NCI-H146 treated with DMSO at 0.1 percent for 48 hours (cell line): Measurements from ENCODE around the gene C15orf62.

Experiments used
- DNase-seq: peaks from one replicate; lab custom pipeline; 2025; ENCODE audit not compliant: unreplicated experiment; lab: John Stamatoyannopoulos, UW

C15orf62 gene

DNA sequence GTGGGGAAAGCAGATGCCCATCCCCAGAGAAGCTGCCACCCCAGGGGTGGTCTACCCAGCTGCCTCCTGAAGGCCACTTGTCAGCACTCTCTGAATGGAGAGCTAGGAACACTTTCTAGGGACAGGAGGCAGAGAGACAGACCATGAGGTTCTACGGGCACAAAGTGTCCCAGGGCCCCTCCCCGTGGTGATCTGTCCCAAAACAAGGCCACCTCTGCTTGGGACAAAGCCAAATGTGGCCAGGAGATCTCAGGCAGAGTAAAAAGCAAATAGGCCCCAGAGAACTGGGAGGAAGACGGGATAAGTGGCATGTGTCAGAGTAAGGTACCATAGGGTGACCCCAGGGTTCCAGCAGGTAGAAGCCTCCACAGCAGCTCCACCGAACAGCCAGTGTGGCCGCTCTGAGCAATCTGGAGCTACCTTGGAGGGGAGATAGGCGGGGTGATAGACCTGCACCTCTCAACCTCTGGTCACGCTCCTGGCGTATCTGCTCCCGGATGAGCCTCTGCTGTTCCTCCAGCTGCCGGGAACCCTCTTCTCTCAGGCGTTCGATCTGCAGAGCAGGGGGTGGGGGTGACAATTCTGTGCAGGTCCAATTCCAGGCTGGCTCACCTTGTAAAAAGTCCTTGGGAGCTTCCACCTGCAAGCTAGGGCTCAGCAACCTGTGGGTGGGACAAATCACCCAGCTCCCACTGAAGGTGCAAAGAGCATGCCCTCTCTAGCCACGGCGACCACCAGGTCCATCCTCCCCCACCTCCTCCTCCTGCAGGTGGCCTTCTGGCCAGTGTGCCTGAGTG lies 6.2 kb downstream of the C15orf62 start:
- DNase-seq = no peak

- DNase-seq = no peak
Observed at GRCh38 chr15:40776537-40777141, 6.9 kb downstream of the C15orf62 start.

DNA sequence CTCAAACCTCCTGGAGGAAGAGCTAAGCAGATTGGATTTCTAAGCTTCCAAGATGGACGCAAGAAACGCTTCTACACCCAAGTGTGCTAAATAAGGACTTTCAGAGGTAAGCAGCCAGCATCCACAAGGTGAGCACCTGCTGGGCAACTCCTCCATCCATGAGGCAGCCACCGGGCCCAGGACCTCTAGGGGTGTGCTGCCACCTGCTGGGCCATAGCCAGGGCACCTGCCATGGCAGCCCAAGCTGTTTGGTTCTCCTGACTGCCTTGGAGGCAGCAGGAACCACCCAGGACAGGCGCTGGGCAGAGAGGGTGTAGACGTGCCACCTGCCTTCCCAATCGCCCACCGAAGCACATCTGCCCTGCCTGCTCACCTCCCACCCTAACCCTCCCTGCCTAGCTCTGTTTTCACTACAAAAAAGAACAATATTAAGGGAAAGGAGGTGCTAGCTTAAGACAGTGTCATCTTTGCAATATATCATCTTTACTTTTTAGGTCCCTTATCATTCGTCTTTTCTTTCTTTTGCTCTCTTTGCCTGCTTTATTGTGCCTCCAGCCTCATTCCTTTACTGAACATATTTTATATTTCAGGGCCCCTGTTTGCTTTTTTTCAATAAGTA lies 12.9 kb downstream of the C15orf62 start:
- peak; percentile 34 for DNase-seq

DNA sequence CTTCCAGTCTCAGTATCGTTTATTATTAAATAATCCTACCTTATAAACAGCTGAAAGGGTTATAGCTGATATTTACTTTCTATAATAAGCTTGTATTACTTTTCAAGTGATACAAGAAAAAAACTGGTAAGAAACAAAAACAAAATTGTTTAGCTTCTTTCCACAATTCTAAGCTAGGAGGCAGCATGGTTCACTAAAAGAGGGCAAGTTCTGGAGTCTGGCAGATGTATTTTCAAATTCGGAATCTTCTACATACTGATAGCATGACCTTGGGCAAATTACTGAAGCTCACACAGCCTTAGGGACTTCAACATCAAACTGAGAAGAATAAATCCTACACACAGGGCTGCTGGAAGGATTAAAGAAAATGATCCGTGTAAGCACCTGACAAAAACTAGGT lies 15.4 kb downstream of the C15orf62 start:
- no peak for DNase-seq

GRCh38 chr15:40785814-40786213 lies 16.0 kb downstream of the C15orf62 start:
- DNase-seq = no peak

- DNase-seq = peak; percentile 67
Observed at GRCh38 chr15:40787344-40787841, 17.6 kb downstream of the C15orf62 start.

DNA sequence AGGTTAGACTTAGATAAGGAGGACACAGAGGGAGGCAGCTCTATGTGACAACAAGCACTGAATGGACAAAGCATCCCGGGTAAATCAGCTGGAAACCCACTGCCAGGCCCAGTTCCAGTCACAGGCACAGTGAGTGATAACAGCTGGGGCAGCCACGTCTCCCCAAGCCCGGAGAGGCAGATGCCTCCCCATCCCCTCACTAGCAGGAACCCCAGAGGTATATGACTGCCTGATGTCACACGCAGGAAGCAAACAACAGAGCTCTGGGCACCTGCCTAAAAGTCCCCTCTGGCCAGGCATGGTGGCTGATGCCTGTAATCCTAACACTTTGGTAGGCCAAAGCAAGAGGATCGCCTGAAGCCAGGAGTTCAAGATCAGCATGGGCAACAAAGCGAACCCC lies 18.2 kb downstream of the C15orf62 start:
- DNase-seq = no peak

DNA sequence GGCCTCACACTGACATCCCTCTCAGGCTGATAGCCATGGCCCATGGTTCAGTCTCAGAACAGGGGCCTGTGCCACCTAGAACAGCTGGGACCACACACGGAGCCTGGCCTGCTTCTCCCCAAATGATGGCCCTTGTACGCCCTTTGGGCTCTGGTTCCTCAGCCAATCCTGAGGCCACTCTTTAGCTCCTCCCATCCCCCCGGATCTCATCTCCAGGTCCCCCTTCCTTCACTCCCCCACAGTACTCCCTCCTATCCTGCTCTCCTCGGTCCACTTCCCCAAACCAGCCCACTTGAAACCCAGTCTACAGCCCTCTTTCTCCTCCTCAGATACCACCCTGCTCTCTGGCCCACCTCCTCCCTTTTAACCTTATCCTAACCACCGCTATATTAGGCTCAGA lies 19.3 kb downstream of the C15orf62 start:
- DNase-seq = no peak

DNA sequence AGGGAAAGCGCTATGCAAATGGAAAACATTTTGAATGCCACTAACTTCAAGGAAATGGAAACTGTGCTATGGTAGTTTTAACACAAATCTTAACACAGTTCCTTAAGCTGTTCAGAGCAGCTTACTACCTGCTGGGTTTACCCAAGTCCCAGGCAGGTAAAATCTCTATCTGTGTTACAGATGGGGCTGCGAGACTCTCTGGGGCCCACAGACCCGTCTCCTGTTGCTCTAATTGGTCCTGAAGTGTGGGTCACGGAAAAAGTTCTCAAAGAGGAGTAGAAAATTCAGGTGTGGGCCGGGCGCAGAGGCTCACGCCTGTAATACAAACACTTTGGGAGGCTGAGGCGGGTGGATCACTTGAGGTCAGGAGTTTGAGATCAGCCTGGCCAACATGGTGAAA lies 20.2 kb downstream of the C15orf62 start:
- no peak for DNase-seq

DNA sequence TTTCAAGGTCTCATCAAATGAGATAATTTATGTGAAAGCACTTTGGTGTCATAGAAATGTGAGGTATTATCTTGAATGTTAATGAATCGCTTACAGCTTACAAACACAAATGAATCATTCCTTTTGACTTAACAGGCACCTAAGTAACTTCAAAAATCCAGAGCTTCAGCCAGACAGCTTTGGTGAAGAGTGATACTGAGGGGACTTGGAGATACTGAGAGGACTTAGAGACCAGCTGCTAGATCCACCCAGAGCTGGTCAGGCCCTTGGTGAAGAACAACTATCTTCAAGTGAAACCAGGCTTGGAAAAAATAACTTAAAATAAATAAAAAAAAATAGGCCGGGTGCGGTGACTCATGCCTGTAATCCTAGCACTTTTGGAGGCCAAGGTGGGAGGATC lies 20.9 kb downstream of the C15orf62 start:
- DNase-seq = no peak

DNA sequence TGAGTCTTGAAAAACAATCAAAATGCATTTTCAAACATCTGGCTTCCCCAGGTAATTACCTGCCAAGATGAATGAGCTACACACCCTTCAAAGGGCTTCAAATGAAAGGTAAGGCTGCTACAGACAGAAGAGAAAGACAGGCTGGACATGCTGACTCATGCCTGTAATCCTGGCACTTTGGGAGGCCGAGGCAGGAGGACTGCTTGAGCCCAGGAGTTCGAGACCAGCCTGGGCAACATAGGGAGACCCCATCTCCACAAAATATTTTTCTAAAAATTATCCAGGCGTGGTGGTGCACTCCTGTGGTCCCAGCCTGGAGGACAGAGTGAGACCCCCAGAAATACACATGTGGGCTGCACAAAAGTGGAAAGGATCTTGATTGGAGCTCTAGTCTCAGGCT lies 22.6 kb downstream of the C15orf62 start:
- DNase-seq = no peak

GRCh38 chr15:40793216-40793989 lies 23.6 kb downstream of the C15orf62 start:
- no peak for DNase-seq

- no peak for DNase-seq
Observed at GRCh38 chr15:40796041-40796440, 26.3 kb downstream of the C15orf62 start.

DNA sequence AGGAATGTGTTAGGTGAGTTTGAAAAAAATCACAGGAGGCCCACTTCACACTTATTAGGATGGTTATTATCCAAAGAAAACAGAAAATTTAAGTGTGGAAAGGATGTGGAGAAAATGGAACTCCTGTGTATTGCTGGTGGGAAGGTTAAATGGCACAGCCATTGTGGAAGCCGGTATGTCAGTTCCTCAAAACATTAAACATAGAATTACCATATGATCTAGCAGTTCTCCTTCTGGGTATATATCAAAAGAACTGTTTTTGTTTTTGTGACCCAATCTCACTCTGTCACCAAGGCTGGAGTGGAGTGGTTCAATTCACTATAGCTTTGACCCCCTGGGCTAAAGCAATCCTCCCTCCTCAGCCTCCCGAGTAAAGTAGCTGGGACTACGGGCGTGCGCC lies 26.7 kb downstream of the C15orf62 start:
- DNase-seq = no peak

DNA sequence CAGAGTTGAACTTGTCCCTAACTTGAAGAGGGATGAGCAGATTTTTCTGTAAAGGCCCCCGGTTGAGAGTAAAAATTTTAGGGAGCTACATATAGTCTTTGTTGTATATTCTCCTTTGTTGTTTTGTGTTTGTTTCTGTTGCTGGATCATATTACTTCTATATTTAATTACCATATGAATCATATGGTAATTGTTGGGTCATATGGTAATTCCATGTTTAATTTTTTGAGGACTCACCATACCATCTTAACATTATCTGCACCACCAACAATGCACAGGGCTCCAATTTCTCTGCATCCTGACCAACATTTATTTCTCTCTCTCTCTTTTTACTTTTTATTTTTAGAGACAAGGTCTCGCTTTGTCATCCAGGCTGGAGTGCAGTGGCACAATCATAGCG lies 29.7 kb downstream of the C15orf62 start:
- DNase-seq = no peak

DNA sequence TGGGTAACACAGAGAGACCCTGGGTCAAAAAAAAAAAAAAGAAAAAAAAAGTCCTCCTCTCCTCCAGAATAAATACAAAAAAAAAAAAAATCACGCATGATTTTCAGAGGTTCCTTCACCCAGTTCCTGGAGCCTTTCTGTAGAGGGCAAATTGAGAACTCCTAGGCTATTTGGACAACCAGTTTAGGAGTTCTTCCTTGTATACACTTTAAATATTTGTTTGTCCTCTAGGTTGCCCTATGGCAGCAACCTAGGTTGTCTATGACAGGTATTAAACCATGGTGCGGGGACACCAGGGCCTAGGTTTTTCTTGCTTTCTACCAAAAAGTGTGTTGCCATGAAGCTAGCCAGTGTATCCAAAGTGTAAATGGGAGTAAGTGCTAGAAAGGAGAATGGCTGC lies 33.3 kb downstream of the C15orf62 start:
- DNase-seq = no peak

DNA sequence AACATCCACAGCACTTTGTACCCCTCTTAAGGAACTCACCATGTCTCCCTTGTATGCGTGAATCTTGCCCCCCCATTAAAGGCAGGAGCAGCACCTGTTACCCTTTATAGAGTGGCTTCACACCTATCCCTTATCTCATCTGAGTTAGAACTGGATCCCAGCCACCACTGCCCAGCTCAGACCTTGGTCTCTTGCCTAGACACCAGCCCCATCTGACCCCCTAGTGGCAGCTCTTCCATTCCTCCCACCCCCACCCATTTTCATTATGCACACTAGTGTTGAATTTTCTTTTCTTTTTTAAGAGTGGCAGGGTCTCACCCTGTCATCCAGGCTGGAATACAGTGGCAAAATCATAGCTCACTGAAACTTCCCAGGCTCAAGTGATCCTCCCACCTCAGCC lies 33.9 kb downstream of the C15orf62 start:
- DNase-seq = no peak

DNA sequence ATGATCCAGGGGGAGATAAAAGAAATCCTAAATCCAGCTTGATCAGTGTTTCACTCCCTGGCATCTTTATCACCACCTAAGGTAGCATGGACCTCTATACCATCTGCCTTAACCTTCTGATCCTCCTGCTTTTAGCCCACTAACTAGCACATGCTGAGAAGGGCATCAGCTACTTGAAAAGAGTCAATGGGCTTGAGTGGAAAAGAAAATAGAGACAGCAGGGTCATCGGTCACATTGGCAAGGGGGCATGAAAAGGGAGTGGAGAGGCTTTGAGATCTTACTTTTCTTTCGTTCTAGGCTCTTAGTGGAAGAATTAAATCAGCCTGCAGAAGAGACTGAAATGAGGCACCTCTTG lies 36.9 kb downstream of the C15orf62 start:
- DNase-seq = no peak

- DNase-seq = peak; percentile 87
Observed at GRCh38 chr15:40807028-40807887, 37.5 kb downstream of the C15orf62 start, which contains the start of the genes DNAJC17 and ZFYVE19. TSS of gene DNAJC17 (minus strand) at chr15:40807473. CDS start at chr15:40807446, 27 bp downstream. TSS of gene ZFYVE19 (plus strand) at chr15:40807089. CDS start at chr15:40807590, 501 bp downstream.

- DNase-seq = no peak
Observed at GRCh38 chr15:40807888-40808461, 38.2 kb downstream of the C15orf62 start.
